Neuronal stem cell (in vitro differentiated cells): ENCODE measurements around the gene TUBA1C.
A peak's percentile ranks its signal among the peaks of the same experiment; 100 is the strongest.

Experiments
- DNase-seq: peaks from one replicate; pipeline ENCODE4 v3.0.0-alpha.2; 2013; ENCODE audit warnings: low spot score
- H2AFZ ChIP-seq: one replicate; pipeline ENCODE4 v1.6.1; 2013; ENCODE audit warnings: mild to moderate bottlenecking, low read length, inconsistent platforms
- H2AK5ac ChIP-seq: 2 replicates; pipeline ENCODE4 v1.6.1; 2013; ENCODE audit warnings: low read depth, mild to moderate bottlenecking, inconsistent platforms, low read length, moderate library complexity, mixed read lengths
- H2BK120ac ChIP-seq: 2 replicates; pipeline ENCODE4 v1.6.1; 2013; ENCODE audit warnings: low read depth, mild to moderate bottlenecking, inconsistent platforms, low read length, moderate library complexity, mixed read lengths
- H2BK12ac ChIP-seq: one replicate; pipeline ENCODE4 v1.6.1; 2013; ENCODE audit warnings: low read length, inconsistent platforms
- H2BK15ac ChIP-seq: 2 replicates; pipeline ENCODE4 v1.6.1; 2013; ENCODE audit warnings: mild to moderate bottlenecking, low read length, inconsistent platforms, mixed read lengths
- H2BK5ac ChIP-seq: one replicate; pipeline ENCODE4 v1.6.1; 2013; ENCODE audit warnings: inconsistent platforms, mild to moderate bottlenecking, low read length, moderate library complexity
- H3K14ac ChIP-seq: one replicate; pipeline ENCODE4 v1.6.1; 2013; ENCODE audit warnings: low read length, inconsistent platforms
- H3K18ac ChIP-seq: 2 replicates; pipeline ENCODE4 v1.6.1; 2013; ENCODE audit warnings: low read length, inconsistent platforms
- H3K23ac ChIP-seq: 2 replicates; pipeline ENCODE4 v1.6.1; 2013; ENCODE audit warnings: low read depth, mild to moderate bottlenecking, mixed read lengths, low read length, inconsistent platforms; ENCODE audit not compliant: poor library complexity
- H3K27ac ChIP-seq: replicated peaks from 3 replicates; pipeline ENCODE4 v1.5.1; 2013; ENCODE audit warnings: low read length, inconsistent platforms
- H3K27me3 ChIP-seq, 3 experiments: 2 replicates each; pipeline ENCODE4 v1.6.1; 2013; ENCODE audit warnings: low read length in 3 of 3, mild to moderate bottlenecking in 2 of 3, inconsistent platforms in 1 of 3, low read depth in 1 of 3, mixed read lengths in 1 of 3, moderate library complexity in 1 of 3; ENCODE audit not compliant: control insufficient read depth in 3 of 3, insufficient read depth in 3 of 3
- H3K36me3 ChIP-seq, 2 donors: replicated peaks in 1 of 2; 2 replicates each; pipeline ENCODE4 v1.6.1; 2013; ENCODE audit warnings: low read length in 2 of 2; ENCODE audit not compliant: control insufficient read depth in 2 of 2, insufficient read depth in 2 of 2
- H3K4ac ChIP-seq: 2 replicates; pipeline ENCODE4 v1.6.1; 2013; ENCODE audit warnings: inconsistent platforms, mild to moderate bottlenecking, low read length, moderate library complexity
- H3K4me1 ChIP-seq, 2 donors: 1 replicate in 1 of 2; 2 replicates in 1 of 2; pipeline ENCODE4 v1.6.1; 2013; ENCODE audit warnings: low read length in 2 of 2, low read depth in 1 of 2; ENCODE audit not compliant: control insufficient read depth in 2 of 2, insufficient read depth in 1 of 2
- H3K4me2 ChIP-seq: one replicate; pipeline ENCODE4 v1.6.1; 2013; ENCODE audit warnings: mild to moderate bottlenecking, low read length, inconsistent platforms; ENCODE audit not compliant: insufficient read depth, poor library complexity, severe bottlenecking
- H3K4me3 ChIP-seq, 2 donors: 2 replicates each; pipeline ENCODE4 v1.5.1; 2013; ENCODE audit warnings: low read length in 2 of 2, mild to moderate bottlenecking in 2 of 2, inconsistent platforms in 1 of 2, moderate library complexity in 1 of 2
- H3K79me1 ChIP-seq: one replicate; pipeline ENCODE4 v1.6.1; 2013; ENCODE audit warnings: low read depth, mild to moderate bottlenecking, inconsistent platforms, low read length, moderate library complexity
- H3K9ac ChIP-seq: one replicate; pipeline ENCODE4 v1.6.1; 2013; ENCODE audit warnings: mild to moderate bottlenecking, low read depth, low read length, inconsistent platforms; ENCODE audit not compliant: poor library complexity
- H3K9me3 ChIP-seq, 2 donors: replicated peaks in 1 of 2; 2 replicates each; pipeline versions ENCODE3 to v1.6.1; 2013; ENCODE audit warnings: low read length in 2 of 2, mild to moderate bottlenecking in 2 of 2, inconsistent platforms in 1 of 2, low read depth in 1 of 2, mixed read lengths in 1 of 2, moderate library complexity in 1 of 2; ENCODE audit not compliant: control insufficient read depth in 2 of 2, insufficient read depth in 1 of 2
- H4K8ac ChIP-seq: one replicate; pipeline ENCODE4 v1.6.1; 2013; ENCODE audit warnings: low read depth, mild to moderate bottlenecking, inconsistent platforms, low read length, moderate library complexity
- H4K91ac ChIP-seq: one replicate; pipeline ENCODE4 v1.6.1; 2013; ENCODE audit warnings: low read length, low read depth, mild to moderate bottlenecking, inconsistent platforms; ENCODE audit not compliant: poor library complexity
- WGBS, 2 donors: extraction: QIAGEN DNeasy Blood & Tissue Kit; methylation state at CpG; one replicate each; pipeline ENCODE4 v1.1.7; 2013; ENCODE audit warnings: missing lambda C conversion rate in 2 of 2, mixed read lengths in 1 of 2; ENCODE audit not compliant: insufficient read length in 2 of 2, insufficient replicate concordance in 1 of 2; ENCODE audit errors: extremely low coverage in 2 of 2; 5-methylcytosine and 5-hydroxymethylcytosine counted together

TUBA1C gene

GRCh38 chr12:49323524-49324097, 58.7 kb downstream of the TUBA1C start:
- WGBS, 2 donors = no CpG with 5 or more reads among the region's 19 CpGs
- no peak overlapping the region for H3K27ac ChIP-seq
- H2AK5ac ChIP-seq = peak overlapping the region; percentile 40
- H3K4ac ChIP-seq = no peak overlapping the region
- H3K9me3 ChIP-seq = no peaks in the 10 kb centered on the region
- no peak overlapping the region for H2BK15ac ChIP-seq
- peaks cover 10% of the 10 kb centered on the region for H3K79me1 ChIP-seq
- peak overlapping the region; percentile 8 for H3K23ac ChIP-seq
- peaks cover 0 to 6% (median 0%) of the 10 kb centered on the region in 3 experiments for H3K27me3 ChIP-seq
- H4K8ac ChIP-seq = no peak overlapping the region
- H3K18ac ChIP-seq = peak overlapping the region; percentile 73
- H2BK120ac ChIP-seq = no peak overlapping the region
- no peak overlapping the region for H3K14ac ChIP-seq
- no peak overlapping the region for H2BK12ac ChIP-seq
- H3K4me2 ChIP-seq = peak overlapping the region; percentile 70
- H3K9ac ChIP-seq = peak overlapping the region; percentile 93
- H3K4me3 ChIP-seq = peak overlapping the region; percentile 81 to 86
- no peak for DNase-seq
- peak overlapping the region; percentile 87 for H2AFZ ChIP-seq
- H2BK5ac ChIP-seq = peak overlapping the region; percentile 88
- no peak overlapping the region for H4K91ac ChIP-seq
- H3K36me3 ChIP-seq = peaks cover 21 to 42% of the 10 kb centered on the region in 2 donors
- H3K4me1 ChIP-seq = peaks cover 9% of the 10 kb centered on the region in 2 donors
